GM23338 (cell line): ENCODE data around the gene PTBP3. TPM values are rescaled to one million over a fixed set of nuclear protein-coding genes. Genes with fewer than 3 reads are reported as not detected.

Experiments used
- ATAC-seq: fragments of 200-7000 bp; cut with Tn5 transposase; 3 replicates; pipeline ENCODE4 v1.9.1; 2020
- DNase-seq: peaks from one replicate; pipeline ENCODE4 v3.0.0-alpha.2; 2015; ENCODE audit warnings: low spot score
- H2AFZ ChIP-seq: fragments of 200-600 bp; sonication (generic); 2 replicates; pipeline ENCODE4 v1.8.0; 2016; ENCODE audit warnings: antibody characterized with exemption, mild to moderate bottlenecking, moderate library complexity
- H3F3A ChIP-seq: fragments of 200-600 bp; sonication (generic); replicated peaks from 2 replicates; pipeline ENCODE4 v1.8.0; 2017; ENCODE audit warnings: antibody characterized with exemption, mixed run types, low read depth
- H3K27ac ChIP-seq: fragments of 200-600 bp; sonication (generic); 2 replicates; pipeline ENCODE4 v1.6.1; 2016; ENCODE audit warnings: low read depth
- H3K27me3 ChIP-seq: fragments of 200-600 bp; sonication (generic); 2 replicates; pipeline ENCODE4 v1.8.0; 2016; ENCODE audit warnings: mild to moderate bottlenecking, mixed run types, moderate library complexity; ENCODE audit not compliant: insufficient read depth
- H3K36me3 ChIP-seq: fragments of 200-600 bp; sonication (generic); 2 replicates; pipeline ENCODE4 v1.8.0; 2016; ENCODE audit warnings: mild to moderate bottlenecking; ENCODE audit not compliant: insufficient read depth
- H3K4me1 ChIP-seq: fragments of 200-600 bp; sonication (generic); 2 replicates; pipeline ENCODE4 v1.8.0; 2016; ENCODE audit warnings: mild to moderate bottlenecking, moderate library complexity; ENCODE audit not compliant: insufficient read depth
- H3K4me2 ChIP-seq: fragments of 200-600 bp; sonication (generic); 2 replicates; pipeline ENCODE4 v1.7.1; 2017; ENCODE audit warnings: mixed run types
- H3K4me3 ChIP-seq: fragments of 200-600 bp; sonication (generic); 2 replicates; pipeline ENCODE4 v1.6.1; 2016; ENCODE audit warnings: mixed run types
- H3K79me2 ChIP-seq: fragments of 200-600 bp; sonication (generic); replicated peaks from 2 replicates; pipeline ENCODE4 v1.8.0; 2017; ENCODE audit warnings: mild to moderate bottlenecking; ENCODE audit not compliant: insufficient read depth
- H3K9me2 ChIP-seq: fragments of 200-600 bp; sonication (generic); 2 replicates; pipeline ENCODE4 v1.8.0; 2017; ENCODE audit not compliant: insufficient read depth
- H4K20me1 ChIP-seq: fragments of 200-600 bp; sonication (generic); replicated peaks from 2 replicates; pipeline ENCODE4 v1.8.0; 2017; ENCODE audit warnings: mild to moderate bottlenecking; ENCODE audit not compliant: insufficient read depth
- H3K27ac Mint-ChIP-seq: 2 replicates; pipeline ENCODE4 v1.8.0; 2020; ENCODE audit warnings: inconsistent platforms, mild to moderate bottlenecking, moderate library complexity, mixed read lengths
- H3K27me3 Mint-ChIP-seq: 3 replicates; pipeline ENCODE4 v1.8.0; 2022; ENCODE audit warnings: low read depth, mild to moderate bottlenecking, moderate library complexity, mixed read lengths, inconsistent platforms; ENCODE audit not compliant: insufficient read depth, poor library complexity
- H3K36me3 Mint-ChIP-seq: 3 replicates; pipeline ENCODE4 v1.8.0; 2021; ENCODE audit warnings: low read depth, mild to moderate bottlenecking, inconsistent platforms, moderate library complexity, mixed read lengths
- H3K4me1 Mint-ChIP-seq: 3 replicates; pipeline ENCODE4 v1.8.0; 2020; ENCODE audit warnings: mild to moderate bottlenecking, inconsistent platforms, mixed read lengths
- H3K4me3 Mint-ChIP-seq: 3 replicates; pipeline ENCODE4 v1.8.0; 2021; ENCODE audit warnings: moderate library complexity, mild to moderate bottlenecking, inconsistent platforms, mixed read lengths
- H3K9me3 Mint-ChIP-seq: 3 replicates; pipeline ENCODE4 v1.8.0; 2020; ENCODE audit warnings: moderate library complexity, mild to moderate bottlenecking, inconsistent platforms, mixed read lengths
- CREB1 ChIP-seq: fragments of 250-450 bp; sonication (Bioruptor Pico); IDR thresholded peaks from 2 replicates; pipeline ENCODE4 v1.5.0; 2020; ENCODE audit warnings: low read depth, mild to moderate bottlenecking, moderate library complexity
- EZH2 ChIP-seq: fragments of 200-600 bp; sonication (generic); IDR thresholded peaks from one replicate; pipeline ENCODE4 v1.8.0; 2017; ENCODE audit warnings: antibody characterized with exemption, mild to moderate bottlenecking, low read depth; ENCODE audit not compliant: unreplicated experiment
- EZH2phosphoT487 ChIP-seq: fragments of 200-600 bp; sonication (generic); IDR thresholded peaks from one replicate; pipeline ENCODE4 v1.8.1; 2018; ENCODE audit warnings: antibody characterized with exemption; ENCODE audit not compliant: unreplicated experiment
- JUNB ChIP-seq: IDR thresholded peaks from one replicate; pipeline ENCODE4 v1.6.1; 2016; ENCODE audit warnings: antibody characterized with exemption; ENCODE audit not compliant: unreplicated experiment
- NANOG ChIP-seq: IDR thresholded peaks from 2 replicates; pipeline ENCODE4 v1.6.1; 2016; ENCODE audit warnings: antibody characterized with exemption, borderline replicate concordance
- POLR2AphosphoS5 ChIP-seq: IDR thresholded peaks from 2 replicates; pipeline ENCODE4 v1.6.1; 2016; ENCODE audit warnings: antibody characterized with exemption, low read depth
- REST ChIP-seq: IDR thresholded peaks from one replicate; pipeline ENCODE4 v1.6.1; 2018; ENCODE audit warnings: antibody characterized with exemption; ENCODE audit not compliant: unreplicated experiment
- STAT1 ChIP-seq: IDR thresholded peaks from one replicate; pipeline ENCODE4 v1.6.1; 2016; ENCODE audit warnings: antibody characterized with exemption; ENCODE audit not compliant: unreplicated experiment
- ZNF114 ChIP-seq: fragments of 250-450 bp; sonication (Bioruptor Pico); IDR thresholded peaks from 2 replicates; pipeline ENCODE4 v1.5.0; 2020; ENCODE audit warnings: mild to moderate bottlenecking, moderate library complexity
- ZNF331 ChIP-seq: fragments of 250-450 bp; sonication (Bioruptor Pico); IDR thresholded peaks from 2 replicates; pipeline ENCODE4 v1.5.0; 2020; ENCODE audit warnings: low read depth, mild to moderate bottlenecking, moderate library complexity
- polyA plus RNA-seq: library from polyadenylated mRNA; unstranded; fragments of >200 nt; fragmentation: Nextera tagmentation; extraction: Ambion mirVana; gene quantifications from 2 replicates; pipeline ENCODE4 v1.2.1, GENCODE V29; 2016
- total RNA-seq: library from RNA; depleted of rRNA; stranded (reverse); fragments of >200 nt; shearing (Covaris generic); gene quantifications from 2 replicates; pipeline ENCODE4 v1.2.3, GENCODE V29; 2014
- TF ChIP-seq, protein P1 (sequence below): IDR thresholded peaks from 2 replicates; pipeline ENCODE4 v1.6.1; 2016; ENCODE audit warnings: antibody characterized with exemption
- TF ChIP-seq, protein P2 (sequence below): fragments of 250-450 bp; sonication (Bioruptor Pico); IDR thresholded peaks from 2 replicates; pipeline ENCODE4 v1.5.0; 2020; ENCODE audit warnings: mild to moderate bottlenecking, moderate library complexity
- TF ChIP-seq, protein P3 (sequence below), 2 experiments: fragments of 200-600 bp in 1 of 2; sonication (generic) in 1 of 2; conservative IDR thresholded peaks; 2 replicates each; pipeline versions ENCODE4 v1.5.1 to v1.6.1; 2016 to 2017; ENCODE audit warnings: antibody characterized with exemption in 2 of 2, low read depth in 2 of 2, mild to moderate bottlenecking in 2 of 2, moderate library complexity in 1 of 2

Gene PTBP3
- total and polyA plus RNA-seq, 2 experiments from 2014 or later = 20.0 to 92.9 TPM

- Mint-ChIP-seq H3K27me3 (peaks cover 10% of the 10 kb centered on the region), H3K4me3 (peak overlapping the region; percentile 93), H3K9me3 (no peaks in the 10 kb centered on the region), H3K4me1 (peaks cover 22% of the 10 kb centered on the region), H3K36me3 (no peaks in the 10 kb centered on the region), H3K27ac (no peak overlapping the region)
- DNase-seq (no peak), ATAC-seq (no peak)
- Histone ChIP-seq H3K4me2 (peak overlapping the region; percentile 83), H3F3A (peaks cover 10% of the 10 kb centered on the region), H3K27ac (no peak overlapping the region), H3K36me3 (no peaks in the 10 kb centered on the region), H3K4me1 (peaks cover 10% of the 10 kb centered on the region), H3K9me2 (no peaks in the 10 kb centered on the region), H2AFZ (no peak overlapping the region), H3K4me3 (peak overlapping the region; percentile 89), H3K79me2 (peaks cover 20% of the 10 kb centered on the region), H4K20me1 (no peaks in the 10 kb centered on the region), H3K27me3 (no peaks in the 10 kb centered on the region)
- TF ChIP-seq, protein P1, sequence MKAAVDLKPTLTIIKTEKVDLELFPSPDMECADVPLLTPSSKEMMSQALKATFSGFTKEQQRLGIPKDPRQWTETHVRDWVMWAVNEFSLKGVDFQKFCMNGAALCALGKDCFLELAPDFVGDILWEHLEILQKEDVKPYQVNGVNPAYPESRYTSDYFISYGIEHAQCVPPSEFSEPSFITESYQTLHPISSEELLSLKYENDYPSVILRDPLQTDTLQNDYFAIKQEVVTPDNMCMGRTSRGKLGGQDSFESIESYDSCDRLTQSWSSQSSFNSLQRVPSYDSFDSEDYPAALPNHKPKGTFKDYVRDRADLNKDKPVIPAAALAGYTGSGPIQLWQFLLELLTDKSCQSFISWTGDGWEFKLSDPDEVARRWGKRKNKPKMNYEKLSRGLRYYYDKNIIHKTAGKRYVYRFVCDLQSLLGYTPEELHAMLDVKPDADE = no peak
- TF ChIP-seq EZH2 (no peak), EZH2phosphoT487 (no peak), STAT1 (no peak), POLR2AphosphoS5 (no peak), ZNF331 (CRISPR knock-in tag) (no peak), NANOG (no peak), REST (no peak), ZNF114 (CRISPR knock-in tag) (no peak), CREB1 (CRISPR knock-in tag) (no peak), JUNB (no peak)
- TF ChIP-seq, protein P2, sequence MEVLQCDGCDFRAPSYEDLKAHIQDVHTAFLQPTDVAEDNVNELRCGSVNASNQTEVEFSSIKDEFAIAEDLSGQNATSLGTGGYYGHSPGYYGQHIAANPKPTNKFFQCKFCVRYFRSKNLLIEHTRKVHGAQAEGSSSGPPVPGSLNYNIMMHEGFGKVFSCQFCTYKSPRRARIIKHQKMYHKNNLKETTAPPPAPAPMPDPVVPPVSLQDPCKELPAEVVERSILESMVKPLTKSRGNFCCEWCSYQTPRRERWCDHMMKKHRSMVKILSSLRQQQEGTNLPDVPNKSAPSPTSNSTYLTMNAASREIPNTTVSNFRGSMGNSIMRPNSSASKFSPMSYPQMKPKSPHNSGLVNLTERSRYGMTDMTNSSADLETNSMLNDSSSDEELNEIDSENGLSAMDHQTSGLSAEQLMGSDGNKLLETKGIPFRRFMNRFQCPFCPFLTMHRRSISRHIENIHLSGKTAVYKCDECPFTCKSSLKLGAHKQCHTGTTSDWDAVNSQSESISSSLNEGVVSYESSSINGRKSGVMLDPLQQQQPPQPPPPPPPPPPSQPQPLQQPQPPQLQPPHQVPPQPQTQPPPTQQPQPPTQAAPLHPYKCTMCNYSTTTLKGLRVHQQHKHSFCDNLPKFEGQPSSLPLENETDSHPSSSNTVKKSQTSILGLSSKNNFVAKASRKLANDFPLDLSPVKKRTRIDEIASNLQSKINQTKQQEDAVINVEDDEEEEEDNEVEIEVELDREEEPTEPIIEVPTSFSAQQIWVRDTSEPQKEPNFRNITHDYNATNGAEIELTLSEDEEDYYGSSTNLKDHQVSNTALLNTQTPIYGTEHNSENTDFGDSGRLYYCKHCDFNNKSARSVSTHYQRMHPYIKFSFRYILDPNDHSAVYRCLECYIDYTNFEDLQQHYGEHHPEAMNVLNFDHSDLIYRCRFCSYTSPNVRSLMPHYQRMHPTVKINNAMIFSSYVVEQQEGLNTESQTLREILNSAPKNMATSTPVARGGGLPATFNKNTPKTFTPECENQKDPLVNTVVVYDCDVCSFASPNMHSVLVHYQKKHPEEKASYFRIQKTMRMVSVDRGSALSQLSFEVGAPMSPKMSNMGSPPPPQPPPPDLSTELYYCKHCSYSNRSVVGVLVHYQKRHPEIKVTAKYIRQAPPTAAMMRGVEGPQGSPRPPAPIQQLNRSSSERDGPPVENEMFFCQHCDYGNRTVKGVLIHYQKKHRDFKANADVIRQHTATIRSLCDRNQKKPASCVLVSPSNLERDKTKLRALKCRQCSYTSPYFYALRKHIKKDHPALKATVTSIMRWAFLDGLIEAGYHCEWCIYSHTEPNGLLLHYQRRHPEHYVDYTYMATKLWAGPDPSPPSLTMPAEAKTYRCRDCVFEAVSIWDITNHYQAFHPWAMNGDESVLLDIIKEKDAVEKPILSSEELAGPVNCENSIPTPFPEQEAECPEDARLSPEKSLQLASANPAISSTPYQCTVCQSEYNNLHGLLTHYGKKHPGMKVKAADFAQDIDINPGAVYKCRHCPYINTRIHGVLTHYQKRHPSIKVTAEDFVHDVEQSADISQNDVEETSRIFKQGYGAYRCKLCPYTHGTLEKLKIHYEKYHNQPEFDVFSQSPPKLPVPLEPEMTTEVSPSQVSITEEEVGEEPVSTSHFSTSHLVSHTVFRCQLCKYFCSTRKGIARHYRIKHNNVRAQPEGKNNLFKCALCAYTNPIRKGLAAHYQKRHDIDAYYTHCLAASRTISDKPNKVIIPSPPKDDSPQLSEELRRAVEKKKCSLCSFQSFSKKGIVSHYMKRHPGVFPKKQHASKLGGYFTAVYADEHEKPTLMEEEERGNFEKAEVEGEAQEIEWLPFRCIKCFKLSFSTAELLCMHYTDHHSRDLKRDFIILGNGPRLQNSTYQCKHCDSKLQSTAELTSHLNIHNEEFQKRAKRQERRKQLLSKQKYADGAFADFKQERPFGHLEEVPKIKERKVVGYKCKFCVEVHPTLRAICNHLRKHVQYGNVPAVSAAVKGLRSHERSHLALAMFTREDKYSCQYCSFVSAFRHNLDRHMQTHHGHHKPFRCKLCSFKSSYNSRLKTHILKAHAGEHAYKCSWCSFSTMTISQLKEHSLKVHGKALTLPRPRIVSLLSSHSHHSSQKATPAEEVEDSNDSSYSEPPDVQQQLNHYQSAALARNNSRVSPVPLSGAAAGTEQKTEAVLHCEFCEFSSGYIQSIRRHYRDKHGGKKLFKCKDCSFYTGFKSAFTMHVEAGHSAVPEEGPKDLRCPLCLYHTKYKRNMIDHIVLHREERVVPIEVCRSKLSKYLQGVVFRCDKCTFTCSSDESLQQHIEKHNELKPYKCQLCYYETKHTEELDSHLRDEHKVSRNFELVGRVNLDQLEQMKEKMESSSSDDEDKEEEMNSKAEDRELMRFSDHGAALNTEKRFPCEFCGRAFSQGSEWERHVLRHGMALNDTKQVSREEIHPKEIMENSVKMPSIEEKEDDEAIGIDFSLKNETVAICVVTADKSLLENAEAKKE (CRISPR knock-in tag) = no peak
- TF ChIP-seq, protein P3, sequence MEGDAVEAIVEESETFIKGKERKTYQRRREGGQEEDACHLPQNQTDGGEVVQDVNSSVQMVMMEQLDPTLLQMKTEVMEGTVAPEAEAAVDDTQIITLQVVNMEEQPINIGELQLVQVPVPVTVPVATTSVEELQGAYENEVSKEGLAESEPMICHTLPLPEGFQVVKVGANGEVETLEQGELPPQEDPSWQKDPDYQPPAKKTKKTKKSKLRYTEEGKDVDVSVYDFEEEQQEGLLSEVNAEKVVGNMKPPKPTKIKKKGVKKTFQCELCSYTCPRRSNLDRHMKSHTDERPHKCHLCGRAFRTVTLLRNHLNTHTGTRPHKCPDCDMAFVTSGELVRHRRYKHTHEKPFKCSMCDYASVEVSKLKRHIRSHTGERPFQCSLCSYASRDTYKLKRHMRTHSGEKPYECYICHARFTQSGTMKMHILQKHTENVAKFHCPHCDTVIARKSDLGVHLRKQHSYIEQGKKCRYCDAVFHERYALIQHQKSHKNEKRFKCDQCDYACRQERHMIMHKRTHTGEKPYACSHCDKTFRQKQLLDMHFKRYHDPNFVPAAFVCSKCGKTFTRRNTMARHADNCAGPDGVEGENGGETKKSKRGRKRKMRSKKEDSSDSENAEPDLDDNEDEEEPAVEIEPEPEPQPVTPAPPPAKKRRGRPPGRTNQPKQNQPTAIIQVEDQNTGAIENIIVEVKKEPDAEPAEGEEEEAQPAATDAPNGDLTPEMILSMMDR (conservative IDR thresholded peaks at IDR 0.05; ENCODE audit: low read depth in 2 of 2) = no peak
Observed at GRCh38 chr9:112377684-112378327, 44.4 kb upstream of the PTBP3 start.
